Stimulated activated CD8-positive, alpha-beta memory T cell treated with anti-CD3 and anti-CD28 coated beads, Interleukin-2, amount 100 ng/mL, for 48 hours (primary cell): ENCODE measurements around the gene RCOR1.

ENCODE experiments used
- DNase-seq, 2 donors: peaks; one replicate each; pipeline ENCODE4 v3.0.0-alpha.2; 2020; ENCODE audit warnings: low read depth in 2 of 2

The RCOR1 gene

GRCh38 chr14:102726191-102726949 lies 133.9 kb downstream of the RCOR1 start:
- DNase-seq = no peak

- DNase-seq = no peak
These were observed 135.1 kb downstream of the RCOR1 start for GRCh38 chr14:102727336-102728095.

GRCh38 chr14:102728501-102728900 lies 136.1 kb downstream of the RCOR1 start:
- no peak for DNase-seq

- DNase-seq = no peak
These were observed 136.8 kb downstream of the RCOR1 start for GRCh38 chr14:102729268-102729667.

- no peak for DNase-seq
These were observed 137.4 kb downstream of the RCOR1 start for GRCh38 chr14:102729825-102730224.

- no peak for DNase-seq
These were observed 138.8 kb downstream of the RCOR1 start for GRCh38 chr14:102731101-102731870.

- DNase-seq = no peak
These were observed 139.7 kb downstream of the RCOR1 start for GRCh38 chr14:102731871-102732800.

GRCh38 chr14:102732924-102733323 lies 140.5 kb downstream of the RCOR1 start:
- no peak for DNase-seq

GRCh38 chr14:102733326-102733725 lies 140.9 kb downstream of the RCOR1 start:
- DNase-seq = no peak

- DNase-seq = no peak
These were observed 142.0 kb downstream of the RCOR1 start for GRCh38 chr14:102734436-102734835.

- DNase-seq = no peak
These were observed 144.5 kb downstream of the RCOR1 start for GRCh38 chr14:102736956-102737355.

- no peak for DNase-seq
These were observed 145.2 kb downstream of the RCOR1 start for GRCh38 chr14:102737402-102738372.

- DNase-seq = no peak
These were observed 146.1 kb downstream of the RCOR1 start for GRCh38 chr14:102738373-102739189.

GRCh38 chr14:102739190-102739469 lies 146.7 kb downstream of the RCOR1 start:
- DNase-seq = no peak

GRCh38 chr14:102746634-102747438 lies 154.4 kb downstream of the RCOR1 start:
- no peak for DNase-seq

GRCh38 chr14:102748806-102749205 lies 156.4 kb downstream of the RCOR1 start:
- no peak for DNase-seq

GRCh38 chr14:102749393-102750305 lies 157.2 kb downstream of the RCOR1 start:
- no peak for DNase-seq

GRCh38 chr14:102750376-102750775 lies 157.9 kb downstream of the RCOR1 start:
- no peak for DNase-seq
